ENCODE results near the gene MAPK8IP2. TPM values are rescaled to one million over a fixed set of nuclear protein-coding genes. Genes with fewer than 3 reads are reported as not detected.

Gene MAPK8IP2
- polyA plus RNA-seq, 2 donors: 0.55 to 0.61 TPM

DNA sequence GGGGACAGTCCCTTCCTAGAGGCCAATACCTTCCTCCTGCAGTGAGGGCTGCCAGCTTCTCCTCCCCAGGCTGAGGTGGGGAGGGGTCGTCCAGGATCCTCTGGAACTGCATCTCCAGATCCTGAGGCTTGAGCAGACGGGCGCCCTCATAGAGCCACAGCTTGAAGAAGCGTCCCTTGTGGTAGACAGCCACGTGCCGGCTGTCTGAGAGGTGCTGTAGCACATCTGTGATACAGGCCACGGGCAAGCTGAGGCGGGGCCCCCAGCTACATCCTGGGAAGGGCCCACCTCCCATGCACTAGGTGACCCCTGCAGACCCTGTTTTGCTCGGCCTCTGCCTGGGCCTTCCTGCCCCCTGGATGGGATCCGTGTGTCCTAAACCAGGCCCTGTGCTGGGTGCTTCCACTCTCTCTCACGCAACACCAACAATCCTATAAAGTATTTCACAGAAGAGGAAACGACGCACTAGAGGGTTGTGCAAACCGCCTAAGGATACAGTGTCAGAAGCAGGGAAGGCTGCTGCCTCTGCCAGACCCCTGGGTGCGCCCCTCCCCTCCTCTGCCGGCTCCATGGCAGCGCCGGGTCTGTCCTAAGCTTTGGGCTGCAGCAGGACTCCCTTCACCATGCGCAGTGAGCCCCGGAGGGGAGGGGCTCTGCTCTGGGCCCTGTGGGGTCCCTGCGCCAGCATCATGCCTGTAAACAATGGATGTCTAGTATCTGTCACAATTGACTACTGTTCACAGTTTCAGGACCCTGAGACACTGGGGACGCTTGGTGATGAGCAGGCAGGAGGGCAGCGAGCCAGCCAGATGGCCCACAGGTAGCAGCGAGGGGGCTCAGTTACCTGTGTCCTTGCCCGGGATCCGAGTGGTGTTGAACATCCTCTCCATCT lies 26.9 kb upstream of the MAPK8IP2 start:
- H3K4me1 ChIP-seq (ENCODE audit: control insufficient read depth in 2 of 2, insufficient read depth in 2 of 2, low read length in 1 of 2): peaks cover 0 to 7% of the 10 kb centered on the region in 2 donors
- WGBS, 2 donors: 88 to 90% methylated on average over 22 to 26 of the region's 26 CpGs
- H3K27ac ChIP-seq (ENCODE audit: low read depth in 2 of 2, low read length in 1 of 2): no peak overlapping the region
- H3K27me3 ChIP-seq (ENCODE audit: control insufficient read depth in 1 of 2, insufficient read depth in 2 of 2, low read length in 2 of 2): no peaks in the 10 kb centered on the region
- no peaks in the 10 kb centered on the region for H3K9me3 ChIP-seq (ENCODE audit: control insufficient read depth in 2 of 2, insufficient read depth in 1 of 2, low read depth in 1 of 2, low read length in 1 of 2)
- H3K4me3 ChIP-seq (ENCODE audit: low read depth in 1 of 2, low read length in 2 of 2): no peak overlapping the region
- peaks cover 0 to 45% of the 10 kb centered on the region in 2 donors for H3K36me3 ChIP-seq (ENCODE audit: control insufficient read depth in 2 of 2, insufficient read depth in 2 of 2, low read length in 1 of 2)

DNA sequence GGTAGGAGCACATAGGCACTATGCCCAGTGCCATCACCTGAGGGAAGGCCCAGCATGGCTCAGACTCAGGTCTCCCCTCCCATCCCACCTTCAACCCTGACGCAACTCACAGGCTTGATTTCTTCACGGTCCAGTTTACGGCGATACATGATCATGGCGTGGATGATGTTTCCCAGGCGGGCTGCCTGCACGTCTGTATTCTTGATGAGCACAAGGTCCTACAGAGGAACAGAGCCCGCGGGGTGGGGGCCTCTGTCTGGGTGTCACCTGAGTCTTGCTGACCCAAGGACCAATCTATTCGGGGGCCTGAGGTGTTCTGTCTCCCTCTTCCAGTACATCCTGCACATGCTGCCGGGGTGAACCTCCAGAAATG lies 26.2 kb upstream of the MAPK8IP2 start:
- 90% methylated on average over 11 of the region's 11 CpGs for WGBS, 2 donors
- peaks cover 0 to 7% of the 10 kb centered on the region in 2 donors for H3K4me1 ChIP-seq (ENCODE audit: control insufficient read depth in 2 of 2, insufficient read depth in 2 of 2, low read length in 1 of 2)
- no peak overlapping the region for H3K27ac ChIP-seq (ENCODE audit: low read depth in 2 of 2, low read length in 1 of 2)
- peaks cover 0 to 47% of the 10 kb centered on the region in 2 donors for H3K36me3 ChIP-seq (ENCODE audit: control insufficient read depth in 2 of 2, insufficient read depth in 2 of 2, low read length in 1 of 2)
- no peaks in the 10 kb centered on the region for H3K9me3 ChIP-seq (ENCODE audit: control insufficient read depth in 2 of 2, insufficient read depth in 1 of 2, low read depth in 1 of 2, low read length in 1 of 2)
- no peak overlapping the region for H3K4me3 ChIP-seq (ENCODE audit: low read depth in 1 of 2, low read length in 2 of 2)
- H3K27me3 ChIP-seq (ENCODE audit: control insufficient read depth in 1 of 2, insufficient read depth in 2 of 2, low read length in 2 of 2): no peaks in the 10 kb centered on the region

- Histone ChIP-seq H3K36me3 (ENCODE audit: control insufficient read depth in 2 of 2, insufficient read depth in 2 of 2, low read length in 1 of 2) (peaks cover 0 to 41% of the 10 kb centered on the region in 2 donors), H3K27ac (ENCODE audit: low read depth in 2 of 2, low read length in 1 of 2) (no peak overlapping the region), H3K9me3 (ENCODE audit: control insufficient read depth in 2 of 2, insufficient read depth in 1 of 2, low read depth in 1 of 2, low read length in 1 of 2) (no peaks in the 10 kb centered on the region), H3K27me3 (ENCODE audit: control insufficient read depth in 1 of 2, insufficient read depth in 2 of 2, low read length in 2 of 2) (no peaks in the 10 kb centered on the region), H3K4me3 (ENCODE audit: low read depth in 1 of 2, low read length in 2 of 2) (no peak overlapping the region), H3K4me1 (ENCODE audit: control insufficient read depth in 2 of 2, insufficient read depth in 2 of 2, low read length in 1 of 2) (peaks cover 0 to 3% of the 10 kb centered on the region in 2 donors)
- 83 to 87% methylated on average over 8 of the region's 8 CpGs for WGBS, 2 donors
Observed at GRCh38 chr22:50575426-50575941, 25.1 kb upstream of the MAPK8IP2 start.

DNA sequence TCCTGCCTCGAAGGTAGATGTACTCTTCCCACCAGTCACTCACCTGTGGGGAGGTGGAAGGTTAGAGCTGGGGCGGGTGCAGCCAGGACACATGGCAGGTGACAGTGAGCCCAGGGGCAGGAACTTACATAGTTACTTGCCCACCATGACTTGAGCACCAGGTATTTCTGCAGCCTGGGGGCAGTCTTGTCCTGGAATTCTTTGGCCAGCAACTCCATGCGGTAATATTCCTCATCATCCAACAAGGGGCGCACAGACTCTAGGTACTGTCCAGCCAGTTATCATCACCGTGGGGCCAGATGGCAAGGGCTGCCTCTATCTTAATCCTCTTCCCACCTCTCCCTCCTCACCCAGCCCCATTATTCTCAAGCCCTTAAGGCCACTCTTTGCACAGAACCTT lies 24.5 kb upstream of the MAPK8IP2 start:
- Histone ChIP-seq H3K4me1 (ENCODE audit: control insufficient read depth in 2 of 2, insufficient read depth in 2 of 2, low read length in 1 of 2) (peaks cover 0 to 3% of the 10 kb centered on the region in 2 donors), H3K9me3 (ENCODE audit: control insufficient read depth in 2 of 2, insufficient read depth in 1 of 2, low read depth in 1 of 2, low read length in 1 of 2) (no peaks in the 10 kb centered on the region), H3K36me3 (ENCODE audit: control insufficient read depth in 2 of 2, insufficient read depth in 2 of 2, low read length in 1 of 2) (peaks cover 0 to 36% of the 10 kb centered on the region in 2 donors), H3K27me3 (ENCODE audit: control insufficient read depth in 1 of 2, insufficient read depth in 2 of 2, low read length in 2 of 2) (no peaks in the 10 kb centered on the region), H3K4me3 (ENCODE audit: low read depth in 1 of 2, low read length in 2 of 2) (no peak overlapping the region), H3K27ac (ENCODE audit: low read depth in 2 of 2, low read length in 1 of 2) (no peak overlapping the region)
- WGBS, 2 donors: 68 to 75% methylated on average over 5 of the region's 5 CpGs

DNA sequence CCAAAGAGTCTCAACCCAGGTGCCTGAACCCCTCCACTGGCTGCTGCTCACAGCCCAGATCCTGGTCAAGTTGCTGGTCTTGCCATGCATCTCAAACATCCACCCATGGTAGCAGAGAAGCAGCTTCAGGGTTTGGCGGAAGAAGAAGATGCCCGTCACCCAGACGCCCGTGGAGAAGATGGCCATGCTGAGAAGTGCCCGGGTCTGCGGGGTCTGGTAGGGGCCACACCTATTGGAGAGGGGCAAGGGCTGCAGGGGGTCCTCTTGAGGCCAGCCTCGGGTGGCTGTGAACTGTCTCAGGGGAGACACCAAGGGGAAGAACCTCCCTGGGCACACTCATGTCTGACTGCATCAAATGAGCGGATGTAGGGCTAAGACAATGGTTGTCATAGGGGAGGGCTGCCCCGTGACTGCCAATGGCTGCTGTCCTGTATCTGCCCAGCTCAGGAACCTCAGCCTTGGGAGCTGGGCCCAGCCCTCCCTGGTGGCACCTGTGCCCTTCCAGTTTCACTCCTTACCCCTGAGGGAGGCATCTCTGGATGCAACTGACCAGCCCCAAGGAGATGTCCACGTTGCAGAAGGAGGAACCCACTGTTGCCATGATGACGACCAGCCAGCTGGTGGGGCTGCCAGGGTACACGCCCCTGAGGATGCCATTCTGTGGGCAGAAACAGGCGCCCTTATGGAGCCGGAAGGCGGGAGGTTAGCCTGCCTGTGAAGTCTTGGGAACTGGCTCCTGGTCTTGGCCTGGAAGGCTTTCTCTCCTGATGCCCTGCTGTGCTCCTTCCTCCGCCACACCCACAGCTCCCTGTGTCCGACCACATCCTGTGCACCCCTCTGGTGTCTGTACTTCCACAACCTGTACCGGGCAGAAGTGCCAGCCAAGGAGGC lies 23.5 kb upstream of the MAPK8IP2 start:
- H3K9me3 ChIP-seq (ENCODE audit: control insufficient read depth in 2 of 2, insufficient read depth in 1 of 2, low read depth in 1 of 2, low read length in 1 of 2): no peaks in the 10 kb centered on the region
- H3K4me3 ChIP-seq (ENCODE audit: low read depth in 1 of 2, low read length in 2 of 2): no peak overlapping the region
- 79 to 84% methylated on average over 18 of the region's 18 CpGs for WGBS, 2 donors
- no peak overlapping the region for H3K27ac ChIP-seq (ENCODE audit: low read depth in 2 of 2, low read length in 1 of 2)
- H3K27me3 ChIP-seq (ENCODE audit: control insufficient read depth in 1 of 2, insufficient read depth in 2 of 2, low read length in 2 of 2): no peaks in the 10 kb centered on the region
- peaks cover 0 to 31% of the 10 kb centered on the region in 2 donors for H3K36me3 ChIP-seq (ENCODE audit: control insufficient read depth in 2 of 2, insufficient read depth in 2 of 2, low read length in 1 of 2)
- peaks cover 0 to 11% of the 10 kb centered on the region in 2 donors for H3K4me1 ChIP-seq (ENCODE audit: control insufficient read depth in 2 of 2, insufficient read depth in 2 of 2, low read length in 1 of 2)

- H3K36me3 ChIP-seq (ENCODE audit: control insufficient read depth in 2 of 2, insufficient read depth in 2 of 2, low read length in 1 of 2): peaks cover 0 to 31% of the 10 kb centered on the region in 2 donors
- 48 to 58% methylated on average over 23 of the region's 23 CpGs for WGBS, 2 donors
- H3K4me3 ChIP-seq (ENCODE audit: low read depth in 1 of 2, low read length in 2 of 2): no peak overlapping the region
Observed at GRCh38 chr22:50577697-50577986, 23.0 kb upstream of the MAPK8IP2 start.

GRCh38 chr22:50577987-50578775 lies 22.4 kb upstream of the MAPK8IP2 start, which contains the start of gene CPT1B:
CPT1B (minus strand) TSS chr22:50578427; CDS start chr22:50577915, 512 bp downstream.
- no peak within 1 kb of the TSS for H3K27ac ChIP-seq (ENCODE audit: low read depth in 2 of 2, low read length in 1 of 2)
- H3K4me3 ChIP-seq (ENCODE audit: low read depth in 1 of 2, low read length in 2 of 2): no peak within 1 kb of the TSS
- 31 to 46% methylated on average over 42 to 63 of the region's 63 CpGs for WGBS, 2 donors
- no peaks in the 10 kb centered on the region for H3K9me3 ChIP-seq (ENCODE audit: control insufficient read depth in 2 of 2, insufficient read depth in 1 of 2, low read depth in 1 of 2, low read length in 1 of 2)
- H3K27me3 ChIP-seq (ENCODE audit: control insufficient read depth in 1 of 2, insufficient read depth in 2 of 2, low read length in 2 of 2): no peaks in the 10 kb centered on the region
- peaks cover 0 to 28% of the 10 kb centered on the region in 2 donors for H3K36me3 ChIP-seq (ENCODE audit: control insufficient read depth in 2 of 2, insufficient read depth in 2 of 2, low read length in 1 of 2)
- peaks cover 0 to 12% of the 10 kb centered on the region in 2 donors for H3K4me1 ChIP-seq (ENCODE audit: control insufficient read depth in 2 of 2, insufficient read depth in 2 of 2, low read length in 1 of 2)

More at GRCh38 chr22:50577697-50577986, 23.0 kb upstream of the MAPK8IP2 start:
- no peak overlapping the region for H3K27ac ChIP-seq (ENCODE audit: low read depth in 2 of 2, low read length in 1 of 2)
- no peaks in the 10 kb centered on the region for H3K27me3 ChIP-seq (ENCODE audit: control insufficient read depth in 1 of 2, insufficient read depth in 2 of 2, low read length in 2 of 2)
- H3K9me3 ChIP-seq (ENCODE audit: control insufficient read depth in 2 of 2, insufficient read depth in 1 of 2, low read depth in 1 of 2, low read length in 1 of 2): no peaks in the 10 kb centered on the region
- H3K4me1 ChIP-seq (ENCODE audit: control insufficient read depth in 2 of 2, insufficient read depth in 2 of 2, low read length in 1 of 2): peaks cover 0 to 12% of the 10 kb centered on the region in 2 donors

GRCh38 chr22:50578776-50579310 lies 21.8 kb upstream of the MAPK8IP2 start:
- Histone ChIP-seq H3K27me3 (ENCODE audit: control insufficient read depth in 1 of 2, insufficient read depth in 2 of 2, low read length in 2 of 2) (no peaks in the 10 kb centered on the region), H3K9me3 (ENCODE audit: control insufficient read depth in 2 of 2, insufficient read depth in 1 of 2, low read depth in 1 of 2, low read length in 1 of 2) (no peaks in the 10 kb centered on the region), H3K4me1 (ENCODE audit: control insufficient read depth in 2 of 2, insufficient read depth in 2 of 2, low read length in 1 of 2) (peaks cover 0 to 17% of the 10 kb centered on the region in 2 donors), H3K27ac (ENCODE audit: low read depth in 2 of 2, low read length in 1 of 2) (no peak overlapping the region), H3K4me3 (ENCODE audit: low read depth in 1 of 2, low read length in 2 of 2) (no peak overlapping the region), H3K36me3 (ENCODE audit: control insufficient read depth in 2 of 2, insufficient read depth in 2 of 2, low read length in 1 of 2) (peaks cover 0 to 22% of the 10 kb centered on the region in 2 donors)
- WGBS, 2 donors: 65 to 73% methylated on average over 8 of the region's 8 CpGs
